ENCODE data around the gene CLMP. TPM values are rescaled to one million over a fixed set of nuclear protein-coding genes. Genes with fewer than 3 reads are reported as not detected.

Gene CLMP
- total RNA-seq, 4 donors from 2014 or later: 169 to 215 (median 197) TPM

DNA sequence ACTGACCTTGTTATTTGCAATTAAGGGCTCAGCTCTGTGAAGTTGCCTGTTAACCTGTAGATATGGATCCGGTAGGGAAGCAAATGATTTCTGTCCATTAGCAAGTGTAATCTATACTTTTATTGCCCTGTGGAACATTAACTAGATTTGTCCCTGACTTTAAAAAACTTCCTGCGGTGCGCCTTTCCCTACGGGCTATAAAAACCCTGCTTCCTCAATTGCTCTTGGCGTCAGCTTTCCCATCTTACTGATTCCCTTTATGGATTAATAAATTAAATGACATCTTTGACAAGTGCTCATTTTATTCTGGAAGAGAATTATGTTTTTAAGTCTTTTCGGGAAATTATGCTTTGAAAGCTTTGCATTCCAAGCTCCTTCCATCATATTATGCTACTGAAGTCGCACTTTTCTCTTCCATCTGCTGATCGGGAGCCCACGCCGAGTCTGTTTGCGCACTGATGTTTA lies 18.3 kb upstream of the CLMP start:
- Histone ChIP-seq H3K36me3 (no peaks in the 10 kb centered on the region), H3K4me1 (peaks cover 1 to 91% (median 76%) of the 10 kb centered on the region in 4 donors), H3K4me3 (no peak overlapping the region), H3K27me3 (no peaks in the 10 kb centered on the region), H3K9me3 (no peaks in the 10 kb centered on the region), H3K27ac (replicated peaks in 1 of 4) (peak overlapping the region; percentile 76 to 88 (median 82))
- intact Hi-C loops (cut with DNase I): no loop called here
- 88% methylated on average over 11 of the region's 11 CpGs for WGBS
- TF ChIP-seq POLR2A (IDR thresholded peaks at IDR 0.05; ENCODE audit: low read depth) (no peak), EP300 (IDR thresholded peaks at IDR 0.05) (no peak), POLR2AphosphoS5 (IDR thresholded peaks at IDR 0.05) (no peak)
- TF ChIP-seq, protein P1, sequence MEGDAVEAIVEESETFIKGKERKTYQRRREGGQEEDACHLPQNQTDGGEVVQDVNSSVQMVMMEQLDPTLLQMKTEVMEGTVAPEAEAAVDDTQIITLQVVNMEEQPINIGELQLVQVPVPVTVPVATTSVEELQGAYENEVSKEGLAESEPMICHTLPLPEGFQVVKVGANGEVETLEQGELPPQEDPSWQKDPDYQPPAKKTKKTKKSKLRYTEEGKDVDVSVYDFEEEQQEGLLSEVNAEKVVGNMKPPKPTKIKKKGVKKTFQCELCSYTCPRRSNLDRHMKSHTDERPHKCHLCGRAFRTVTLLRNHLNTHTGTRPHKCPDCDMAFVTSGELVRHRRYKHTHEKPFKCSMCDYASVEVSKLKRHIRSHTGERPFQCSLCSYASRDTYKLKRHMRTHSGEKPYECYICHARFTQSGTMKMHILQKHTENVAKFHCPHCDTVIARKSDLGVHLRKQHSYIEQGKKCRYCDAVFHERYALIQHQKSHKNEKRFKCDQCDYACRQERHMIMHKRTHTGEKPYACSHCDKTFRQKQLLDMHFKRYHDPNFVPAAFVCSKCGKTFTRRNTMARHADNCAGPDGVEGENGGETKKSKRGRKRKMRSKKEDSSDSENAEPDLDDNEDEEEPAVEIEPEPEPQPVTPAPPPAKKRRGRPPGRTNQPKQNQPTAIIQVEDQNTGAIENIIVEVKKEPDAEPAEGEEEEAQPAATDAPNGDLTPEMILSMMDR (IDR thresholded peaks at IDR 0.05): no peak
- no peak for DNase-seq (ENCODE audit: extremely low spot score)

DNA sequence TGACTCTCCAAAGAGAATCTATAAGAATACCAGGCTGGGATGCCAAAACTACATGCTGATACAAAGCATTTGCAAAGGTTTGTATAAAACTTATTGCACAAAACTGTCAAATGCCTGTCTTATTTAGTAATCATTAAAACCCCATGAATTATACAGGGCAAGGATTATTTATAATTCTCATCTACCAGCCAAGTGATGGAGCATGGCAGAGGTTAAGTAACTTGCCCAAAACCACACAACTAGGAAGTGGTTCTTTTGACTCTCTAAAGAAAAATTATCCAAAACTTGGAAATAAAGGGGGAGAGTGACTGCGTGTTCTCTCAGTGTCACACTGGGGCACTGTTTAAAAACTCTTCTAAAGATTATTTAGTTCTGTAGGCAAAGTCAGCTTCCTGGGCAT lies 17.4 kb upstream of the CLMP start:
- H3K9me3 ChIP-seq: no peaks in the 10 kb centered on the region
- H3K27ac ChIP-seq (replicated peaks in 1 of 4): peak overlapping the region; percentile 76 to 88 (median 82)
- DNase-seq (ENCODE audit: extremely low spot score): no peak
- intact Hi-C loops (cut with DNase I): no loop called here
- peaks cover 0 to 91% (median 75%) of the 10 kb centered on the region in 4 donors for H3K4me1 ChIP-seq
- H3K4me3 ChIP-seq: no peak overlapping the region
- H3K27me3 ChIP-seq: no peaks in the 10 kb centered on the region
- H3K36me3 ChIP-seq: no peaks in the 10 kb centered on the region
- 29% methylated on average over 1 of the region's 1 CpG for WGBS
- TF ChIP-seq, protein P1 (IDR thresholded peaks at IDR 0.05): no peak
- TF ChIP-seq EP300 (IDR thresholded peaks at IDR 0.05): no peak
- TF ChIP-seq POLR2AphosphoS5 (IDR thresholded peaks at IDR 0.05): no peak
- TF ChIP-seq POLR2A (IDR thresholded peaks at IDR 0.05; ENCODE audit: low read depth): no peak

DNA sequence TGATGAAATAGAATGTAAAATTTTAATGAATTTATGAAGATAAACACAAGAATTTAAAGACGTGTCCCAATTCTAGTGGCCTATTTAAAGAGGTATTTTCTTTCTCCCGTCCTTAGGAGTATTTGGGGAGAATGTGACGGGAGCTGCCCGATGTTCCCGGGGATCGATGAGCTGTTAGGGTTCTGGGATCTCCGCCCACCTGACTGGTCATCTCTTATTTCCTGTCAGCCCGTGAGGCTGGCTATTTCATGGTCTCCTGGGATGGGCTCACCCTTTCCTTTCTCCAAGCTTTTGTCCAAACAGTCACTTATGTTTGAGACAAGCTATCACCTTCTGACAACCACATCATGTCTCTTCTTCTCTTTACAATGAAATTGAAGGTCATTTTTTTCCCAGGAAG lies 16.9 kb upstream of the CLMP start:
- Histone ChIP-seq H3K27me3 (no peaks in the 10 kb centered on the region), H3K36me3 (no peaks in the 10 kb centered on the region), H3K9me3 (no peaks in the 10 kb centered on the region), H3K4me3 (no peak overlapping the region), H3K27ac (replicated peaks in 1 of 4) (peak overlapping the region; percentile 76 to 88 (median 82)), H3K4me1 (peaks cover 0 to 91% (median 75%) of the 10 kb centered on the region in 4 donors)
- DNase-seq (ENCODE audit: extremely low spot score): no peak
- TF ChIP-seq EP300 (IDR thresholded peaks at IDR 0.05) (no peak), POLR2AphosphoS5 (IDR thresholded peaks at IDR 0.05) (no peak), POLR2A (IDR thresholded peaks at IDR 0.05; ENCODE audit: low read depth) (no peak)
- TF ChIP-seq, protein P1 (IDR thresholded peaks at IDR 0.05): no peak
- intact Hi-C loops (cut with DNase I): no loop called here
- 27% methylated on average over 8 of the region's 8 CpGs for WGBS

DNA sequence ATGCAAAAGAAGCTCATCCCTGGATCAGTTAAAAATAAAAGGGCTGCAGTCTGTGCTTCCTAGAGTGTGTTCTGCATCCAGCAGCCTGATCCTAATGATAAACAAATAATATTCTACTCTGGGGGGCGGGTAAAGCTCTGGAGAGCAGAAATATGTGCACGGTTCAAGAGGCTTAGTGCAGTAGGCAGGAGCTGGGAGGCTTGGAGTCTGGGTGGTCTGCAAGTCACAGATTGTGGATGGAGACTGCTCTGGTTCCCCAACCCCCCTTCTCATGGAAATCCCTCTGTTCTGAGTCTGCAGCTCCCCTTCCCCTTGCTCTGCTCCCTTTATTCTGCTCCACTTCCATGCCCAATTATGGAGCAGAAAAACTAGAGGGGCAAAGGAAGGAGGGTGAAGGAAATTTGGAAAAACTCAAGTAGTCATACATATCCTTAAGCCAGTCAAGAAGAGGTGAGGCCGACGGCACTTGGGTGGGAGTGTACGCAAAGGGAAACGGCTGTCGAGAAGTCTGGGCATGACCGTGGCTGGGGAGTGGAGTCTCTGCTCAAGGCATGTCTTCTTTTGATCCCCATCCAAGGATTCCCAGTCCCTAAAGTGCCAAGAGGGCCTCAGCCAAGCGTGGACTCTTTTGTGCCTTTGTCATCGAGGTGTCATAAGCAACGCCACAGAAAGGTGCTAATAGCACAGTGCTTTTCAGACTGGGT lies 16.3 kb upstream of the CLMP start:
- no peaks in the 10 kb centered on the region for H3K9me3 ChIP-seq
- peak overlapping the region; percentile 76 to 88 (median 82) for H3K27ac ChIP-seq (replicated peaks in 1 of 4)
- WGBS: 45% methylated on average over 11 of the region's 11 CpGs
- H3K4me3 ChIP-seq: no peak overlapping the region
- DNase-seq (ENCODE audit: extremely low spot score): no peak
- intact Hi-C loops (cut with DNase I): no loop called here
- TF ChIP-seq, protein P1 (IDR thresholded peaks at IDR 0.05): no peak
- TF ChIP-seq POLR2A (IDR thresholded peaks at IDR 0.05; ENCODE audit: low read depth) (no peak), EP300 (IDR thresholded peaks at IDR 0.05) (no peak), POLR2AphosphoS5 (IDR thresholded peaks at IDR 0.05) (no peak)
- H3K4me1 ChIP-seq: peaks cover 0 to 90% (median 82%) of the 10 kb centered on the region in 4 donors
- H3K27me3 ChIP-seq: no peaks in the 10 kb centered on the region
- no peaks in the 10 kb centered on the region for H3K36me3 ChIP-seq

Measured in esophagus muscularis mucosa (tissue), 4 donors.